Upper lobe of left lung (tissue), 6 donors: Measurements from ENCODE around the gene CAMK4. TPM values are rescaled to one million over a fixed set of nuclear protein-coding genes. Genes with fewer than 3 reads are reported as not detected.

Source experiments
- ATAC-seq, 2 donors: fragments of 200-7000 bp; cut with Tn5 transposase; one replicate each; pipeline ENCODE4 v1.9.1; 2022; ENCODE audit warnings: mild to moderate bottlenecking in 2 of 2, moderate library complexity in 2 of 2; ENCODE audit not compliant: low FRiP score in 2 of 2
- DNase-seq, 2 donors: peaks; one replicate each; pipeline ENCODE4 v3.0.0-alpha.2; 2019 to 2020
- H3K27ac ChIP-seq, 4 donors: fragments of 200-600 bp; sonication (generic); one replicate each; pipeline ENCODE4 v1.5.1; 2016 to 2019
- H3K27me3 ChIP-seq, 4 donors: fragments of 200-600 bp; sonication (generic); one replicate each; pipeline ENCODE4 v1.5.1; 2017 to 2019
- H3K36me3 ChIP-seq, 4 donors: fragments of 200-600 bp; sonication (generic); one replicate each; pipeline ENCODE4 v1.5.1; 2016 to 2019
- H3K4me1 ChIP-seq, 4 donors: fragments of 200-600 bp; sonication (generic); one replicate each; pipeline ENCODE4 v1.5.1; 2018 to 2019
- H3K4me3 ChIP-seq, 4 donors: fragments of 200-600 bp; sonication (generic); one replicate each; pipeline ENCODE4 v1.5.1; 2017 to 2019; ENCODE audit warnings: mild to moderate bottlenecking in 2 of 4, moderate library complexity in 1 of 4
- H3K9me3 ChIP-seq, 4 donors: fragments of 200-600 bp; sonication (generic); one replicate each; pipeline ENCODE4 v1.5.1; 2018 to 2019
- CTCF ChIP-seq, 6 experiments: fragments of 450-650 bp in 4 of 6; fragments of 200-600 bp in 2 of 6; sonication (generic) in 2 of 6; IDR thresholded peaks; one replicate each; pipeline ENCODE4 v1.5.1; 2016 to 2019; ENCODE audit warnings: antibody characterized with exemption in 6 of 6
- EP300 ChIP-seq, 4 donors: sonication (generic); formaldehyde crosslinking; IDR thresholded peaks; one replicate each; pipeline ENCODE4 v1.5.1; 2017; ENCODE audit warnings: antibody characterized with exemption in 4 of 4, control low read depth in 2 of 4
- POLR2A ChIP-seq, 4 donors: fragments of 450-650 bp; IDR thresholded peaks; one replicate each; pipeline ENCODE4 v1.5.1; 2016 to 2017; ENCODE audit warnings: antibody characterized with exemption in 4 of 4, mild to moderate bottlenecking in 2 of 4
- POLR2AphosphoS5 ChIP-seq, 2 donors: sonication (generic); formaldehyde crosslinking; IDR thresholded peaks; one replicate each; pipeline ENCODE4 v1.5.1; 2017; ENCODE audit warnings: antibody characterized with exemption in 2 of 2
- WGBS, 2 donors: methylation state at CpG; one replicate each; pipeline ENCODE4 v1.1.5; 2017 to 2018; 5-methylcytosine and 5-hydroxymethylcytosine counted together
- total RNA-seq, 6 donors: library from RNA; depleted of rRNA in 4 of 6; stranded (reverse); fragments of >200 nt in 4 of 6; gene quantifications; one replicate each; pipeline versions ENCODE4 v1.1.0 to v1.2.1, GENCODE V29; 2016 to 2021
- donor health status: DM: no; HTN: no; CAD: no; lungs with moderate emphysema.
- donor health status: DM: no; HTN: yes; CAD: no; lungs with severe emphysema.

Gene CAMK4
- total RNA-seq, 6 donors from 2014 or later = 1.8 to 36.7 (median 2.2) TPM

- Histone ChIP-seq H3K4me3 (no peak overlapping the region), H3K27ac (no peak overlapping the region), H3K27me3 (no peaks in the 10 kb centered on the region), H3K36me3 (no peaks in the 10 kb centered on the region), H3K4me1 (no peaks in the 10 kb centered on the region), H3K9me3 (no peaks in the 10 kb centered on the region)
- 71 to 82% methylated on average over 1 of the region's 1 CpG for WGBS, 2 donors
- DNase-seq (no peak), ATAC-seq (no peak)
- no peak for TF ChIP-seq POLR2A (IDR thresholded peaks at IDR 0.05)
- TF ChIP-seq POLR2AphosphoS5 (IDR thresholded peaks at IDR 0.05) = no peak
- no peak for TF ChIP-seq EP300 (IDR thresholded peaks at IDR 0.05)
- no peak for TF ChIP-seq CTCF (IDR thresholded peaks at IDR 0.05)
These were observed 148.6 kb downstream of the CAMK4 start for GRCh38 chr5:111372799-111373198.

- no peak for DNase-seq
- Histone ChIP-seq H3K9me3 (no peaks in the 10 kb centered on the region), H3K4me1 (no peaks in the 10 kb centered on the region), H3K4me3 (no peak overlapping the region), H3K36me3 (no peaks in the 10 kb centered on the region), H3K27ac (no peak overlapping the region), H3K27me3 (no peaks in the 10 kb centered on the region)
- TF ChIP-seq POLR2AphosphoS5 (IDR thresholded peaks at IDR 0.05) (no peak), CTCF (IDR thresholded peaks at IDR 0.05) (no peak), EP300 (IDR thresholded peaks at IDR 0.05) (no peak)
- ATAC-seq = no peak
- WGBS, 2 donors = 71% methylated on average over 4 of the region's 4 CpGs
These were observed 150.2 kb downstream of the CAMK4 start for GRCh38 chr5:111374380-111374779.

GRCh38 chr5:111375645-111376044 lies 151.5 kb downstream of the CAMK4 start:
- H3K4me3 ChIP-seq = no peak overlapping the region
- WGBS, 2 donors = 95 to 98% methylated on average over 2 of the region's 2 CpGs
- no peaks in the 10 kb centered on the region for H3K36me3 ChIP-seq
- H3K9me3 ChIP-seq = no peaks in the 10 kb centered on the region
- TF ChIP-seq POLR2AphosphoS5 (IDR thresholded peaks at IDR 0.05) = no peak
- H3K4me1 ChIP-seq = no peaks in the 10 kb centered on the region
- no peaks in the 10 kb centered on the region for H3K27me3 ChIP-seq
- DNase-seq (no peak), ATAC-seq (no peak)
- H3K27ac ChIP-seq = no peak overlapping the region

- no peaks in the 10 kb centered on the region for H3K9me3 ChIP-seq
- H3K4me3 ChIP-seq = no peak overlapping the region
- H3K27ac ChIP-seq = no peak overlapping the region
- DNase-seq = no peak
- no peaks in the 10 kb centered on the region for H3K36me3 ChIP-seq
- TF ChIP-seq CTCF (IDR thresholded peaks at IDR 0.05) (no peak), POLR2AphosphoS5 (IDR thresholded peaks at IDR 0.05) (no peak), EP300 (IDR thresholded peaks at IDR 0.05) (no peak), POLR2A (IDR thresholded peaks at IDR 0.05) (no peak)
- H3K27me3 ChIP-seq = no peaks in the 10 kb centered on the region
- H3K4me1 ChIP-seq = no peaks in the 10 kb centered on the region
- no peak for ATAC-seq
These were observed 153.1 kb downstream of the CAMK4 start for GRCh38 chr5:111377306-111377705.

GRCh38 chr5:111379391-111379816 lies 155.2 kb downstream of the CAMK4 start:
- Histone ChIP-seq H3K4me3 (no peak overlapping the region), H3K9me3 (no peaks in the 10 kb centered on the region), H3K4me1 (no peaks in the 10 kb centered on the region), H3K36me3 (no peaks in the 10 kb centered on the region), H3K27ac (no peak overlapping the region), H3K27me3 (no peaks in the 10 kb centered on the region)
- ATAC-seq = no peak
- TF ChIP-seq CTCF (IDR thresholded peaks at IDR 0.05) = no peak
- DNase-seq = no peak
